HG03064 (cell line): Measurements from ENCODE around the gene PRR5L.
"Not testable (repeated sequence)": the region's sequence is repeated elsewhere in the genome, so short reads cannot be mapped to it uniquely, and the experiment has no call there.

Source experiments
- ATAC-seq: cut with Tn5 transposase; IDR thresholded peaks from one replicate; pipeline ENCODE4 v1.9.1; 2021; ENCODE audit warnings: low read depth; ENCODE audit not compliant: unreplicated experiment

PRR5L gene

DNA sequence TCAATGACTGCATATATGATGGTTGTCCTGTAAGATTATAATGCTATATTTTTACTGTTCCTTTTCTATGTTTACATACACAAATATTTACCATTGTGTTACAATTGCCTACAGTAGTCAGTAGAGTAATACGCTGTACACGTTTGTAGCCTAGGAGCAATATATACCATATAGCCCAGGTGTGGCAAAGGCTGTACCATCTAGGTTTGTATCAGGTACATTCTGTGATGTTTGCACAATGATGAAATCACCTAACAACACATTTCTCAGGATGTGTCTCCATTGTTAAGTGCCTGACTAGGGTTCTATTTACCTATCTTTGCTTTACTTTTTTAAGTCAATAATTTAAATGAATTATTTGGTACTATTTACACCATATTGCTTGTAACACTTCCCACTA, 21.9 kb downstream of the PRR5L start:
- ATAC-seq = no peak

- not testable (repeated sequence) for ATAC-seq
Measured at GRCh38 chr11:36324956-36325355, 28.9 kb downstream of the PRR5L start.

DNA sequence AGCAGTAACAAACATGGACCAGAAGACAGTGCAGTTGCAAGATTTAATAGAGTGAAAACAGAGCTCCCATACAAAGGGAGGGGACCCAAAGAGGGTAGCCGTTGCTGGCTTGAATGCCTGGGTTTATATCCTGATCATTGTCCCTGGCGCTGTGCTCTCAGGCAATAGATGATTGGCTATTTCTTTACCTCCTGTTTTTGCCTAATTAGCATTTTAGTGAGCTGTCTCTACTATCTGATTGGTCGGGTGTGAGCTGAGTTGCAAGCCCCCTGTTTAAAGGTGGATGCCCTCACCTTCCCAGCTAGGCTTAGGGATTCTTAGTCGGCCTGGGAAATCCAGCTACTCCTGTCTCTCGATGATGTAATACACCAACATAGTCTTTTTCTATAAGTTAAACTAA, 29.3 kb downstream of the PRR5L start:
- ATAC-seq = not testable (repeated sequence)

DNA sequence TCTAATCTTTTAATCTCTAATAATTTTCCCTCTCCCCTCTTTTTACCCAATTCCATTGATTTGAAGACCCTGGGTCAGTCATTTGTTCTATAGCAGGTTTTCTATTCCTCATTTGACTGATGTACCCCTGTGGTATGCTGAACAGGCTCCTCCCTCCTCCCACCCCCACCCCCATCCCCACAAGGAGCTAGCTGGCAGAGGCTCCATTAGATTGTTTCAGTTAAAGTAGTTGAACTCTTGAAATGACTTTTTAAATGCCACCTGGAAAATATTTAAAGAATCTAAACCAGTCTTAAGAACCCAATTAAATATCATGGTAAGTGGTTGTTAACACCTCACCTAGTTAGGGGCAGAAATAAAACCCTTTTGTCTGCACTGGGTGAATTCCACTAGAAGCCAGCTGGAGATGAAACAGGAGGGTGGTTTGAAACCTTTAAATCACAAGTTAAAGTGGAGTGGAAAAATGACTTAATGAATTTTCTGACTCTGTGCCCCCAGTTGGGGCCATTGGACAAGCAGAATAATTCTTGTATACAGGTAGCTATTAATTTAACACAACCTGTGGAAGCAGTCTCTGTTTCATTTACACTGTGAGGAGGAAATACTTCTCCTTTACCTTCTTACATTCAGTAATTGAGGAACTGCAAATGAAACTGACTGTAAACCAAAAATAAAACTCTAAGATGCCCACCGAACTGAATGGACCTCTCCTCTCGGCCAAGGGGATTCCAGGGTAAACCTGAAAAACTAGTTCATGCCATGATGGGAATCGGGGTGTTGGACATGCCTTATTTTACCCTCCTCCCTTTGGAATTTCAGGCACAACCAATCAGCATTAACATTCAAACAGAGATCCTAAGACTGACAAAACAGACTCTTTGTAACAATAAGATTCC, 30.7 kb downstream of the PRR5L start:
- ATAC-seq = no peak

- ATAC-seq = no peak
Measured at GRCh38 chr11:36328966-36329673, 33.0 kb downstream of the PRR5L start.

GRCh38 chr11:36330411-36330810, 34.3 kb downstream of the PRR5L start:
- no peak for ATAC-seq

DNA sequence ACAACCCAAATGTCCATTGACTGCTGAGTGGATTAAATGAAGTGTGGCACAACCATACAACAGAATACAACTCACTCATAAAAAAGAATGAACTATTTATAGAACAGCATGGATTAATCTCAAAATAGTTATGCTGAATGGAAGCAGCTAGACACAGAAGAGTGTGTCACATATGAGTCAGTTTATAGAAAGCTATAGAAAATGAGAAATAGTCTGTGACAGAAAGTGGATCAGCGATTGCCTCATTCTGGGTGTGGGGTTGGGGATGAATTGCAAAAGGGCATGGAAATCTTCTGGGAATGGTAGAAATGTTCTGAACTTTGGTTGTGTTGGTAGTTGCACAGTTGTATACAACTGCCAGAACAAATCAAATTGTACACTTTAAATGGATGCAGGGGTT, 37.4 kb downstream of the PRR5L start:
- ATAC-seq = no peak

DNA sequence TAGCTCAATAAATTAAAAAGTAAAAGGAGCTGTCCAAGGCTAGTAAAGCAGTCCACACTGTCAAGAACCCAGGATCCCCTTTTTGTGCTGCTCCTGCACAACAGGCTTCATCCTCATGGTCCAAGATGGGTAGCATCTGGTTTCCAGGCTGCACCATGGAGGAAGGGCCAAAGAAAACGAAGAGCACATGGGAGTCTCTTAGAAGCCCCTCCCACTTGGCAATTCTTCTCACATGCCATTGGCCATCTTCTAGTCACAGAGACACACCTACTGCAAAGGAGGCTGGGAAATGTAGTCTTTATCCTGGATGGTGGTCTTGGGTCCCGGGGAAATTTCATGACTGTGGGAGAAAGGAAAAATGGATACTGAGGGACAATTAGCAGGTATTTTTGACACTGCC, 37.8 kb downstream of the PRR5L start:
- no peak for ATAC-seq

GRCh38 chr11:36339888-36340287, 43.8 kb downstream of the PRR5L start:
- ATAC-seq = no peak

DNA sequence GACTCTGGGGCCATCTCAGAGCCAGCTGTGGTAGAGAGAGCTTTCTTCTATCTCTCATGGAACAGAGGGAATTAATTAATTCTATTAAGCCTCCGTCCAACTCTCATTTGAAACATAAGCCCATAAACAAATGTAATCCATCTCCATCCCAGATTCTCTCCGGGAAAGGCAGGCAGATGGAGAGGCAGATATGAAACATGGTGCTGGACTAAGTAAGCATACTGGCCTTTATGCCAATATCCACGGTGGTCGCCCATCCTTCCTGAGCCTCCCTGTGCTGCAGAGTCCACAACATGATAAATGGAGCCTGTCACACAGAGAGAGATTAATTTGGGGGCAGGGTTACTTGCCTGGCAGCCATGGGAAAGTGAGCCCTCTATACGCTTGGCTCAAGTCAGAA, 44.8 kb downstream of the PRR5L start:
- ATAC-seq = no peak

DNA sequence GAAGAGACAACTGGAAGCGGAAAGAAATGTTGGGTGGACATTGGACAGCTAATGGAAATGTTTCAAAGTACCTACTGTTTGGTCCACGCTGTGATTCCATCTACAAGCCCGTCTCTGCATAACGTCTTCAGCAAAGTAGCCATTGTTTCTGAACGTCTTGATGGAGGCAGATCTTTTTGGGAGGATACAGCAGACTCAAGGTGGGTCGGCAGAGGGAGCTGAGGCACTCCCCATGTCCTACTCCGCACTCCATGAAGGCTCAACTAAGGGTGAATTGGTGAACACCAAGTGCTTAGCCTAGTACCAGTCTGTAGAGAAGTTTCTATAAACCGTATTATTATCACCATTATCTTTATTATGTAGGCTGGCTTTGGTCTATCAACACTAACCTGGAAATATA, 45.8 kb downstream of the PRR5L start:
- ATAC-seq = no peak

DNA sequence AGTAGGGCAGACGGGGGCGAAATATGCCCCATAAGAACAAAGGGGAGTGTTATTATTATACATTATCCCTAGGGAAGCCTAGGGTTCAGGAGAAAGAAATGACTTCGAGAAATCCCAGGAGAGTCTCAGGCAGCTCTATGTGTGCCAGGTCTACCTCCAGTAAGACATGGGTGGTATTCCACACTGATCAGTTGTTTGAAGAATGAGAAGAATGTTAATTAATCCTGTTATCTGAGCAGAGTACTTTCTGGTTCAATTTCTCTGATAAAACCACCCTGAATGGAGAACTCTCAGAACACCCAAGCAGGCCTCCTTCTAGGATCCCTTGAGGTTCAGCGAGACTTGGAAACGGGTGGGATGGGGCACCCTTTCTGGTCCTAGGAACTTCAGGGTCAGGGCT, 46.2 kb downstream of the PRR5L start:
- no peak for ATAC-seq

GRCh38 chr11:36343436-36343835, 47.3 kb downstream of the PRR5L start:
- no peak for ATAC-seq

GRCh38 chr11:36345084-36345511, 49.0 kb downstream of the PRR5L start:
- ATAC-seq = no peak

DNA sequence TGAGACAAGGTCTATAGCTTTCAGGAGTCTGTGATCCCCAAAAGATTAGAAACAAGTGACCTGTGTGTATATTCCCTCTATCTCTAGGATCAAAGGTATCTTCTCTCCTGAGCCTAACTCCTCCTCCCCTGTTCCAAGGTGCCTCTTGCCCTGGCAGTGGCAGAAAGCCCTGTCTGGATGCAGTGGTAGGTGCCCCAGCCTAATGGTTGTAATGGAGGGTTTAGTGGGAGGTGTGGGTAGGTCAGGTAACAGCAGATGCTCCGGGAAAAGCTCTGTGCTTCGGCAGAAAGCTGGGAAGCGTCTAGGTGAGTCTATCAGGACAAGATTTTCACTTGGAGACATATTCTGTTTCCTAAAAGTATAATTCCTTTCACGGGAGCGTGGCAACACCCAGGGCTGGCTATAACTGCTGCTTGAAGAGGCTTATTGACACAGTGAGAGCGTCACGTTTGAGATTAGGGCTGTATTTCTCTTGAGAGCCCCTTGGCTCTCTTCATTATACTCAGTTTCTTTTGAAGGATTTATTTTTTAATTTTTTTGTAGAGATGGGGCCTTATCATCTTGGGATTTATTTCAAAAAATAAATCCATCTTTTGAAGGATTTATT, 49.5 kb downstream of the PRR5L start:
- ATAC-seq = no peak

GRCh38 chr11:36346562-36347383, 50.7 kb downstream of the PRR5L start:
- ATAC-seq = no peak

DNA sequence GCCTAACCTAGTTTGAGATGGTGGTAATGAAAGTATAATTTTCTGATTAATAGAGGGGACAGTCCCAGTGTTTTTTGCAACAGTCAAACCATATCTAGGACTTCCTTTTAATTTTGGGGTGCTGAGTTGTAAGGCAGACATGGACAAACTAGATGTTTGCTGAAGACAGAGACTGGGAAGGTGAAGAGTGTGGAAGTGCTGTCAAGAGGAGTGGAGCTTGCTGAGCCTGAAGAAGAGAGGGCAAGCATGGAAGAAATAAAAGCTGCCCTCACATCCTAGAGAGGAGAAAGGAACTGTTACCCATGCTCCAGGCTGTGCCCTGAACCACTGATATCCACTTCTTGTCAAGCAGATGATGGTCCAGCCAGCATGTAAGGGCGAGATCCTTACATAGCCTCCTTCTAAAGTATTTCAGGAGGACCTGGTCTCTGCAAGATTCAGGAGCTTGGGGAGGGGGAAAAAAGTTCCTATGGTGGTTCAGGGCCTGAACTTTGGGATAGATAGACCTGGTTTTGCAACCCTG, 51.4 kb downstream of the PRR5L start:
- ATAC-seq = no peak

DNA sequence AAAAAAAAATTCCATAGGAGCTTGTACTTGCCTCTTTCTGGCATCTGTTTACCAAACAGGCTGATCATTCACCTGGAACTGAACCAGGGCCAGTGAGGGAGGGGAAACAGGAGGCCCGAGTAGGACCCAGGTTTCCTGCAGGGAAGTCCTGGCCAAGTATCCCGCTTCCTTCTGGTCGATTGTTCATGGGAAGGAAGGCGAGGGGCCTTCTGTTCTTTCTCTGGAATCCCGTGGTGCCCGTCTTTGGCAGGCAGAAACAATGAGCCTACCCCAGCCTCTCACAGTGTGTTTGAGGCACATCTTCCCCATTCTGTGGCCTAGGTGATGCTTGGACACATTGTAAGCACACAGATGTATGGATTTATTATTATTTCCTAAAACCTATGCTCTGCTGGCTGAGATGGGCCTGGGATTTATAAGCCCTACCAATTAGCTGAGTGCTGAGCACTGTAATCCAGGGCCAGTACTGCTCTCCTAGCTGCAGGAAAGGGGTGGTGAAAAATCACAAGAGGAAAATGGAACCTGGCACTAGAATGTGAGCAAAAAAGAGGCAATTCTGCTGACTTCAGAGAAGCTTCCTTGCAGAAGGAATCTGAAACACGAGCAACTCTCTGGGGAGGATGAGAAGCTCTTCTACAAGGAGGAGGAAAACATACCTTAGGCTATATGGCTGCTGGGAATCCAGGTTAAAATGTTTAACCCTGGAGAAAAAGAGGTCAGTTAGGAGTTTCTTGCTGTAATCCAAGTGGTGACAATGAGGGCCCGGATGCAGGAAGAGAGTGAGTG, 53.5 kb downstream of the PRR5L start:
- ATAC-seq = no peak

DNA sequence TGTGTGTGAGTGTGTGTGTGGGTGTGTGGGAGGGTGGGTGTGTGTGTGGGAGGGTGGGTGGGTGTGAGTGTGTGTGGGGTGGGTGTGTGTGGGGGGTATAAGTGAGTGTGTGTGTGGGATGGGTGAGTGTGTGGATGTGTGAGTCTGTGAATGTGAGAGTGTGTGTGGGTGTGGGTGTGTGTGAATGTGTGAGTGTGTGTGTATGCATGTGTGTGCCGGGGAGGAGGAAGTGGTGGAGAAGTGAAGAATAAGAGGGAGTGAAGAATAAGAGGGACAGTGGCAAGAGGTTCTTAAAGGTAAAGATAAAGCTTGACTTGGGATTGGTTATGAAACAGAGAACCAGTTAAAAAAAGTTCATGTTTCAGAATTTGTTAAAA, 54.0 kb downstream of the PRR5L start:
- no peak for ATAC-seq

DNA sequence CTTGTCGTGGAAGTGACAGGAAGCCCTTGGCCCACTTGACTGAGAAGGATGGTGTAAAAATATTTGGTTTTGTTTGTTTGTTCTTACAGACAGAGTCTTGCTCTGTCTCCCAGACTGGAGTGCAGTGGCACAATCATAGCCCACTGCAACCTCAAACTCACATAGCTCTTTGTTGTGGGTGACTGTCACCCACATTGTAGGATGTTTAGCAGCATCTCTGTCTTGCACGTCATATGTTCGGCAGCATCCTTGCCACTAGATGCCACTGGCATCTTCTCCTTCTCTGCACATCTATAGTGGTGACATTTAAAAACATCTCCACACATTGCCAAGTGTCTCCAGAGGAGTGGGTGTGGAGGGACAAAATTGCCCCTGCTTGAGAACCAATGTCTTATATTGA, 56.8 kb downstream of the PRR5L start:
- ATAC-seq = no peak
